ENCODE results near the gene GYG1. TPM values are rescaled to one million over a fixed set of nuclear protein-coding genes. Genes with fewer than 3 reads are reported as not detected.

The GYG1 gene
- polyA plus RNA-seq, 1 donor from 2014 or later: 2.4 TPM

DNA sequence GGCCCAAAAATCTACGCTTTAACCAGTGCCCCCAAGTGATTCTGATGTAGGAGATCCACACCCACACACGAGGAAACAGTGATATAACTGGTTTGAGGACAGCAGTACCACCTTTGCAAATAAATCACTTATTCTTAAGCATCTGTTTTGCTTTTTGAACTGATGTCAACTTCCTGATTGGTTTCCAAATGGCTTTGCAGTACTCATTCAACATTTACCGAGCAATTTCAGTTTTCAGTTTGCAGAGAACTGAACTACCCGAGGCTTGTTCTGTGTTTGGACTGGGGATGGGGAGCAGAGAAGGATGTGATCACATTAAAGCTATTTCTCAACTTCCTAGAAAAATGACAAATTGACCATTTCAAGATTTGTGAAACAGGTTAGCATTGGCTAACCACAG is 1.1 kb upstream of the GYG1 start:
- Histone ChIP-seq H3K79me2 (replicated peaks; ENCODE audit: insufficient read depth, low read length) (no peaks in the 10 kb centered on the region), H3K27me3 (ENCODE audit: insufficient read depth, low read depth, low read length) (peaks cover 12% of the 10 kb centered on the region), H3K27ac (ENCODE audit: low read length) (no peak overlapping the region), H3K36me3 (ENCODE audit: insufficient read depth, low read length) (no peaks in the 10 kb centered on the region), H3K9me3 (ENCODE audit: low read length) (no peaks in the 10 kb centered on the region), H3K4me3 (ENCODE audit: low read length) (no peak overlapping the region), H4K20me1 (ENCODE audit: insufficient read depth) (no peaks in the 10 kb centered on the region), H3K4me2 (ENCODE audit: low read length) (no peak overlapping the region), H2AFZ (ENCODE audit: low read depth, low read length) (no peak overlapping the region), H3K9ac (ENCODE audit: low read length) (no peak overlapping the region), H3K9me2 (ENCODE audit: insufficient read depth, low read length) (no peaks in the 10 kb centered on the region), H3F3A (ENCODE audit: insufficient read depth, low read length, poor library complexity, severe bottlenecking) (no peaks in the 10 kb centered on the region)
- TF ChIP-seq POLR2AphosphoS5 (IDR thresholded peaks at IDR 0.05): no peak
- TF ChIP-seq EZH2 (IDR thresholded peaks at IDR 0.05; ENCODE audit: borderline replicate concordance, insufficient read depth, low read length, poor library complexity, severe bottlenecking): no peak
- TF ChIP-seq TAF1 (IDR thresholded peaks at IDR 0.05; ENCODE audit: low read depth): no peak

DNA sequence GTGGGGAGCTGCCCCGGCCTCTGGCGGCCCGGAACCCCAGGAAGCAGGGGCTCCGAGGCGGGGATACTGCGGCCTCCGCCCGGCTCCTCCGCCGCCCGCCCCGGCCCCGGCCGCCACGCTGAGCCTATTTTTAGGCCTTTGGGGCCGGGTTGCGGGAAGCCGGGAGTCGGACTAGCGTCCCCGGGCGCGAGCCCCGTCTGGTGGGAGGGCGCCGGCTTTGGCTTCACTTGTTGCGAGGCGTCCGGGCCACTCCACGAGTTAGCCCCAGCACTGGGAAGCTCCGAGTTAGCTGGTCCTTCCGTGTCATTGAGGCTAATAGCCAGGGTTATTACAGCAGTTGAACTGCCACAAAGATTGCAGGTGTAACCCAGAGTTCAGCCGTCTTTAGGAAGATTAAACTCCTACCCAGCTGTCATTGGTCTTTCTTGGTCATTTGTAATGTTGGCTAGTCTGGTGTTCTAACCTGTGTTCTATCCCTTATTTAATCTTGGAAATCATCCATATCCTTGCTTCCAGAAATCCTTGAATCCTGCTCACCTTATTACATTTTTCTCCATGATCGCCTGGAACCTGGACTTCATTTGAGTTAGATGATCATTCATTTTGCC is 791 bp downstream of the GYG1 start:
- Histone ChIP-seq H3K9me2 (ENCODE audit: insufficient read depth, low read length) (no peaks in the 10 kb centered on the region), H3F3A (ENCODE audit: insufficient read depth, low read length, poor library complexity, severe bottlenecking) (no peaks in the 10 kb centered on the region), H3K9ac (ENCODE audit: low read length) (peak overlapping the region; percentile 49), H4K20me1 (ENCODE audit: insufficient read depth) (no peaks in the 10 kb centered on the region), H3K27ac (ENCODE audit: low read length) (no peak overlapping the region), H3K27me3 (ENCODE audit: insufficient read depth, low read depth, low read length) (peaks cover 12% of the 10 kb centered on the region), H3K79me2 (replicated peaks; ENCODE audit: insufficient read depth, low read length) (no peaks in the 10 kb centered on the region), H3K4me2 (ENCODE audit: low read length) (no peak overlapping the region), H3K36me3 (ENCODE audit: insufficient read depth, low read length) (no peaks in the 10 kb centered on the region), H2AFZ (ENCODE audit: low read depth, low read length) (no peak overlapping the region), H3K9me3 (ENCODE audit: low read length) (no peaks in the 10 kb centered on the region), H3K4me3 (ENCODE audit: low read length) (peak overlapping the region; percentile 90)
- TF ChIP-seq EP300 (conservative IDR thresholded peaks at IDR 0.05; ENCODE audit: poor library complexity, severe bottlenecking) (no peak), TAF1 (IDR thresholded peaks at IDR 0.05; ENCODE audit: low read depth) (no peak), RAD21 (conservative IDR thresholded peaks at IDR 0.05) (no peak), EZH2 (IDR thresholded peaks at IDR 0.05; ENCODE audit: borderline replicate concordance, insufficient read depth, low read length, poor library complexity, severe bottlenecking) (no peak), POLR2AphosphoS5 (IDR thresholded peaks at IDR 0.05) (no peak), MXI1 (conservative IDR thresholded peaks at IDR 0.05; ENCODE audit: poor library complexity, severe bottlenecking) (no peak), SMC3 (conservative IDR thresholded peaks at IDR 0.05; ENCODE audit: poor library complexity) (no peak)
- TF ChIP-seq, protein P1, sequence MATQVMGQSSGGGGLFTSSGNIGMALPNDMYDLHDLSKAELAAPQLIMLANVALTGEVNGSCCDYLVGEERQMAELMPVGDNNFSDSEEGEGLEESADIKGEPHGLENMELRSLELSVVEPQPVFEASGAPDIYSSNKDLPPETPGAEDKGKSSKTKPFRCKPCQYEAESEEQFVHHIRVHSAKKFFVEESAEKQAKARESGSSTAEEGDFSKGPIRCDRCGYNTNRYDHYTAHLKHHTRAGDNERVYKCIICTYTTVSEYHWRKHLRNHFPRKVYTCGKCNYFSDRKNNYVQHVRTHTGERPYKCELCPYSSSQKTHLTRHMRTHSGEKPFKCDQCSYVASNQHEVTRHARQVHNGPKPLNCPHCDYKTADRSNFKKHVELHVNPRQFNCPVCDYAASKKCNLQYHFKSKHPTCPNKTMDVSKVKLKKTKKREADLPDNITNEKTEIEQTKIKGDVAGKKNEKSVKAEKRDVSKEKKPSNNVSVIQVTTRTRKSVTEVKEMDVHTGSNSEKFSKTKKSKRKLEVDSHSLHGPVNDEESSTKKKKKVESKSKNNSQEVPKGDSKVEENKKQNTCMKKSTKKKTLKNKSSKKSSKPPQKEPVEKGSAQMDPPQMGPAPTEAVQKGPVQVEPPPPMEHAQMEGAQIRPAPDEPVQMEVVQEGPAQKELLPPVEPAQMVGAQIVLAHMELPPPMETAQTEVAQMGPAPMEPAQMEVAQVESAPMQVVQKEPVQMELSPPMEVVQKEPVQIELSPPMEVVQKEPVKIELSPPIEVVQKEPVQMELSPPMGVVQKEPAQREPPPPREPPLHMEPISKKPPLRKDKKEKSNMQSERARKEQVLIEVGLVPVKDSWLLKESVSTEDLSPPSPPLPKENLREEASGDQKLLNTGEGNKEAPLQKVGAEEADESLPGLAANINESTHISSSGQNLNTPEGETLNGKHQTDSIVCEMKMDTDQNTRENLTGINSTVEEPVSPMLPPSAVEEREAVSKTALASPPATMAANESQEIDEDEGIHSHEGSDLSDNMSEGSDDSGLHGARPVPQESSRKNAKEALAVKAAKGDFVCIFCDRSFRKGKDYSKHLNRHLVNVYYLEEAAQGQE (IDR thresholded peaks at IDR 0.05; ENCODE audit: borderline replicate concordance): no peak
- TF ChIP-seq, protein P2, sequence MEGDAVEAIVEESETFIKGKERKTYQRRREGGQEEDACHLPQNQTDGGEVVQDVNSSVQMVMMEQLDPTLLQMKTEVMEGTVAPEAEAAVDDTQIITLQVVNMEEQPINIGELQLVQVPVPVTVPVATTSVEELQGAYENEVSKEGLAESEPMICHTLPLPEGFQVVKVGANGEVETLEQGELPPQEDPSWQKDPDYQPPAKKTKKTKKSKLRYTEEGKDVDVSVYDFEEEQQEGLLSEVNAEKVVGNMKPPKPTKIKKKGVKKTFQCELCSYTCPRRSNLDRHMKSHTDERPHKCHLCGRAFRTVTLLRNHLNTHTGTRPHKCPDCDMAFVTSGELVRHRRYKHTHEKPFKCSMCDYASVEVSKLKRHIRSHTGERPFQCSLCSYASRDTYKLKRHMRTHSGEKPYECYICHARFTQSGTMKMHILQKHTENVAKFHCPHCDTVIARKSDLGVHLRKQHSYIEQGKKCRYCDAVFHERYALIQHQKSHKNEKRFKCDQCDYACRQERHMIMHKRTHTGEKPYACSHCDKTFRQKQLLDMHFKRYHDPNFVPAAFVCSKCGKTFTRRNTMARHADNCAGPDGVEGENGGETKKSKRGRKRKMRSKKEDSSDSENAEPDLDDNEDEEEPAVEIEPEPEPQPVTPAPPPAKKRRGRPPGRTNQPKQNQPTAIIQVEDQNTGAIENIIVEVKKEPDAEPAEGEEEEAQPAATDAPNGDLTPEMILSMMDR (IDR thresholded peaks at IDR 0.05; ENCODE audit: poor library complexity, severe bottlenecking): no peak

Data from neural cell (in vitro differentiated cells).